Brain microvascular endothelial cell (primary cell): ENCODE results near the gene PKD1L1.

Source experiments
- DNase-seq: peaks from one replicate; pipeline ENCODE4 v3.0.0-alpha.2; 2020
- H3K27ac ChIP-seq: fragments of 250-450 bp; sonication (Bioruptor Pico); 2 replicates; pipeline ENCODE4 v1.5.1; 2020; ENCODE audit warnings: mild to moderate bottlenecking, moderate library complexity
- H3K27me3 ChIP-seq: fragments of 250-450 bp; sonication (Bioruptor Pico); replicated peaks from 2 replicates; pipeline ENCODE4 v1.5.1; 2020; ENCODE audit warnings: mild to moderate bottlenecking
- H3K36me3 ChIP-seq: fragments of 250-450 bp; sonication (Bioruptor Pico); replicated peaks from 2 replicates; pipeline ENCODE4 v1.5.1; 2020; ENCODE audit warnings: mild to moderate bottlenecking
- H3K4me3 ChIP-seq: 2 replicates; pipeline ENCODE4 v1.5.1; 2011; ENCODE audit warnings: low read depth, mild to moderate bottlenecking, control low read depth, low read length, moderate library complexity
- CTCF ChIP-seq: IDR thresholded peaks from 2 replicates; pipeline ENCODE4 v1.5.1; 2011; ENCODE audit warnings: low read depth, mild to moderate bottlenecking, moderate library complexity, low read length, control low read depth, inconsistent platforms; ENCODE audit errors: missing control alignments
- in situ Hi-C: cut with HindIII; loops from 2 replicates; pipeline ENCODE4 v1.10.0; 2017; ENCODE audit warnings: low sequenced_read_pairs, low pct_ligation_motif_present

Gene PKD1L1

GRCh38 chr7:47895026-47895425 lies 53.2 kb downstream of the PKD1L1 start:
- no peak for TF ChIP-seq CTCF
- H3K4me3 ChIP-seq = no peak overlapping the region
- no peak for DNase-seq
- H3K27me3 ChIP-seq = no peaks in the 10 kb centered on the region
- H3K36me3 ChIP-seq = no peaks in the 10 kb centered on the region
- in situ Hi-C loops = no loop called here
- no peak overlapping the region for H3K27ac ChIP-seq

GRCh38 chr7:47893721-47894365 lies 54.4 kb downstream of the PKD1L1 start:
- DNase-seq = no peak
- H3K4me3 ChIP-seq = no peak overlapping the region
- H3K27ac ChIP-seq = no peak overlapping the region
- H3K27me3 ChIP-seq = no peaks in the 10 kb centered on the region
- in situ Hi-C loops = no loop called here
- H3K36me3 ChIP-seq = no peaks in the 10 kb centered on the region
- TF ChIP-seq CTCF = no peak

GRCh38 chr7:47893238-47893637 lies 55.0 kb downstream of the PKD1L1 start:
- in situ Hi-C loops = no loop called here
- Histone ChIP-seq H3K27ac (no peak overlapping the region), H3K27me3 (no peaks in the 10 kb centered on the region), H3K4me3 (no peak overlapping the region), H3K36me3 (no peaks in the 10 kb centered on the region)
- DNase-seq = no peak
- peak; percentile 59 for TF ChIP-seq CTCF

GRCh38 chr7:47890606-47891005 lies 57.7 kb downstream of the PKD1L1 start:
- Histone ChIP-seq H3K36me3 (no peaks in the 10 kb centered on the region), H3K27ac (no peak overlapping the region), H3K4me3 (no peak overlapping the region), H3K27me3 (no peaks in the 10 kb centered on the region)
- no peak for DNase-seq
- in situ Hi-C loops = no loop called here
- TF ChIP-seq CTCF = no peak

- no peak overlapping the region for H3K4me3 ChIP-seq
- no peak for DNase-seq
- H3K36me3 ChIP-seq = no peaks in the 10 kb centered on the region
- in situ Hi-C loops = no loop called here
- no peak for TF ChIP-seq CTCF
- no peaks in the 10 kb centered on the region for H3K27me3 ChIP-seq
- H3K27ac ChIP-seq = no peak overlapping the region
Measured at GRCh38 chr7:47890125-47890524, 58.1 kb downstream of the PKD1L1 start.

- Histone ChIP-seq H3K36me3 (no peaks in the 10 kb centered on the region), H3K27ac (no peak overlapping the region), H3K27me3 (no peaks in the 10 kb centered on the region), H3K4me3 (no peak overlapping the region)
- DNase-seq = no peak
- in situ Hi-C loops = no loop called here
- TF ChIP-seq CTCF = no peak
Measured at GRCh38 chr7:47889723-47890122, 58.5 kb downstream of the PKD1L1 start.
